K562 (cell line): ENCODE results near the gene PRDM15.

Source experiments
- EZH2 ChIP-seq: IDR thresholded peaks from 2 replicates; pipeline ENCODE4 v1.6.1; 2012; ENCODE audit warnings: low read depth, mild to moderate bottlenecking, inconsistent platforms, low read length, borderline replicate concordance
- KDM1A ChIP-seq, 2 experiments: fragments of 450-650 bp; IDR thresholded peaks; 2 replicates each; pipeline ENCODE4 v1.6.1; 2016; ENCODE audit warnings: mild to moderate bottlenecking in 2 of 2
- ZNF124 ChIP-seq: sonication (generic); formaldehyde crosslinking; IDR thresholded peaks from 2 replicates; pipeline ENCODE4 v1.8.1; 2022; ENCODE audit warnings: missing genetic modification reagents

DNA sequence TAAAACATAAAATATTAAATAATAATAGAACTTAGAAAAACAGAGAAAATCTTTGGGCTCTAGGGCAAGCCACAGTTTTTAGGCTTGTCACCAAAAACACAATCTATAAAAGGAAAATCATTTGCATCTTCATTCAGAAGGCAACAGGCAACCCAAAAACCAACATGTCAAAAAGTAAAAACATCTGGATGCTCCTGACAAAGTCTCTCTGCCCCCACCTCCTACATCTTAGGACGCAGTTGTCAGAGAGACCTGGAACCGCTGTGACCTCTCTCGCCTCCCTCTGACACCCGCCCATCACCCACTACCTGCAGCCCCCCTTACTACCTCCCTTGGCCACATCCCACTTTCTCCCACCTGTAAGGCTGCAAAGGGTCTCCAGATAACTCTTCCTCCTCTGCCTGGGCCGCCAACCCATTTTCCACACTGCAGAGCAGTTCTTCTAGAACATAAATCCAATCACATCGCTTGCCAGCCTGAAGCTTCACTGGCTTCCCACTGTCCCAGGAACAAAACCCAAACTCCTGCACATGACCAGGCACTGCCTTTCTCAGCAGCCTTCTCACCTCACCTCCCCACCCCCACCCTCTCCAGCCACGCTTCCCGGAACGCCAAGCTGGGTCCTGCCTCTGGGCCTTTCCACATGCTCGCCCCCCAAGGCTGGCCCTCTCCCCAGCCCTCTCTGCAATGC lies 14.7 kb downstream of the PRDM15 start:
- no peak for TF ChIP-seq ZNF124 (CRISPR knock-in tag)
- no peak for TF ChIP-seq EZH2
- no peak for TF ChIP-seq KDM1A (IDR thresholded peaks at IDR 0.05)
